Measurements from ENCODE around the gene NRL.

DNA sequence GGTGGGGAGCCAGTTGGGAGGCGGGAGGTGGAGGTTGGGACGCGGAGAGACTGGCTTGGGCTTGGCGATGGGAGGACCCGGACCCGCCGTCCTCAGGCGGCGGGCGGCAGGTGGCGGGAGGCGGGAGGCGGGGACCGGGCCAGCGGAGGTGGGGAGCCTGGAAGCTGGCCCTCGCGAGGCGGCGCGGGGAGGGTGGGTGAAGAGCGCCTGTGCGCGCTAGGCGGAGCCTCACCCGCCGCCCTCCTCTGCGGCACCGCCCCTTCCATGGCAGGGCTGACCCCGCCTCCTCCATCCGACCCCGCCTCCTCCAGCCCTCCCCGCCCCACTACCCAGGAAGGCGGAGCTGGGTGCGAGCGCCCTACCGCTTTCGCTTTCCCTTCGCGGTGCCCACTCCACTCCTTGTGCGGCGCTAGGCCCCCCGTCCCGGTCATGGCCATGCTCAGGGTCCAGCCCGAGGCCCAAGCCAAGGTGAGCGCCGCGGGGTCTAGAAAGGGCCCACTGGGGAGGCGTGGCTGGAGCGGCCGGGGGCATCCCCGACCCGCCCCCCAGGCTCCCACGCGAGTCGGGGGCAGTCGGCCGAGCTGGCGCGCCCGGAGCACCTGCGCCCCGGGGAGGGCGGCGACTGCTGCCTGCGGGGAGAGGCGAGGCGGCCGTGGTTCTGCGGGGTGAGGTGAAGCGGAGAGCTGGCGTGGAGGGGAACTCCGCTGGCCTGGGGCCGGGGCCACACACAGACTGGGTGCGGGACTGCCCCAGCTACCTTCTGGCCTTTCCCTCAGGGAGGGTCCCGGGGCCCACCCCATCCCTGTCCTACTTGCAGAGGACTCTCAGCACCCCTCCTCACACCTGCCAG lies 21.3 kb upstream of the NRL start, which contains the start of gene PSME1:
- TF ChIP-seq, protein P1, sequence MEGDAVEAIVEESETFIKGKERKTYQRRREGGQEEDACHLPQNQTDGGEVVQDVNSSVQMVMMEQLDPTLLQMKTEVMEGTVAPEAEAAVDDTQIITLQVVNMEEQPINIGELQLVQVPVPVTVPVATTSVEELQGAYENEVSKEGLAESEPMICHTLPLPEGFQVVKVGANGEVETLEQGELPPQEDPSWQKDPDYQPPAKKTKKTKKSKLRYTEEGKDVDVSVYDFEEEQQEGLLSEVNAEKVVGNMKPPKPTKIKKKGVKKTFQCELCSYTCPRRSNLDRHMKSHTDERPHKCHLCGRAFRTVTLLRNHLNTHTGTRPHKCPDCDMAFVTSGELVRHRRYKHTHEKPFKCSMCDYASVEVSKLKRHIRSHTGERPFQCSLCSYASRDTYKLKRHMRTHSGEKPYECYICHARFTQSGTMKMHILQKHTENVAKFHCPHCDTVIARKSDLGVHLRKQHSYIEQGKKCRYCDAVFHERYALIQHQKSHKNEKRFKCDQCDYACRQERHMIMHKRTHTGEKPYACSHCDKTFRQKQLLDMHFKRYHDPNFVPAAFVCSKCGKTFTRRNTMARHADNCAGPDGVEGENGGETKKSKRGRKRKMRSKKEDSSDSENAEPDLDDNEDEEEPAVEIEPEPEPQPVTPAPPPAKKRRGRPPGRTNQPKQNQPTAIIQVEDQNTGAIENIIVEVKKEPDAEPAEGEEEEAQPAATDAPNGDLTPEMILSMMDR (optimal IDR thresholded peaks at IDR 0.05 in 1 of 3, IDR thresholded peaks at IDR 0.05 in 1 of 3, conservative IDR thresholded peaks at IDR 0.05 in 1 of 3; ENCODE audit: extremely low read depth in 1 of 3, insufficient read depth in 2 of 3, low read length in 3 of 3) = no peak
- TF ChIP-seq EZH2 (IDR thresholded peaks at IDR 0.05; ENCODE audit: low read length) = no peak

All from keratinocyte (primary cell).